ENCODE data around the gene GCSAM.

GRCh38 chr3:112129925-112130637, 3.0 kb downstream of the GCSAM start:
- TF ChIP-seq CTCF (IDR thresholded peaks at IDR 0.05; ENCODE audit: insufficient read depth, low read length) (no peak), POLR2AphosphoS5 (IDR thresholded peaks at IDR 0.05; ENCODE audit: low read depth) (no peak), GABPA (IDR thresholded peaks at IDR 0.05; ENCODE audit: low read depth) (no peak), REST (IDR thresholded peaks at IDR 0.05; ENCODE audit: insufficient replicate concordance, low read depth) (no peak), SPI1 (IDR thresholded peaks at IDR 0.05; ENCODE audit: borderline replicate concordance, low read depth) (no peak)

All from HL-60 (cell line).